HG02588 (cell line): ENCODE measurements around the gene PRSS33.

Experiments
- ATAC-seq: cut with Tn5 transposase; IDR thresholded peaks from one replicate; pipeline ENCODE4 v1.9.1; 2021; ENCODE audit warnings: mild to moderate bottlenecking, moderate library complexity; ENCODE audit not compliant: unreplicated experiment

The PRSS33 gene

GRCh38 chr16:2778630-2778958 is 8.8 kb downstream of the PRSS33 start:
- no peak for ATAC-seq

DNA sequence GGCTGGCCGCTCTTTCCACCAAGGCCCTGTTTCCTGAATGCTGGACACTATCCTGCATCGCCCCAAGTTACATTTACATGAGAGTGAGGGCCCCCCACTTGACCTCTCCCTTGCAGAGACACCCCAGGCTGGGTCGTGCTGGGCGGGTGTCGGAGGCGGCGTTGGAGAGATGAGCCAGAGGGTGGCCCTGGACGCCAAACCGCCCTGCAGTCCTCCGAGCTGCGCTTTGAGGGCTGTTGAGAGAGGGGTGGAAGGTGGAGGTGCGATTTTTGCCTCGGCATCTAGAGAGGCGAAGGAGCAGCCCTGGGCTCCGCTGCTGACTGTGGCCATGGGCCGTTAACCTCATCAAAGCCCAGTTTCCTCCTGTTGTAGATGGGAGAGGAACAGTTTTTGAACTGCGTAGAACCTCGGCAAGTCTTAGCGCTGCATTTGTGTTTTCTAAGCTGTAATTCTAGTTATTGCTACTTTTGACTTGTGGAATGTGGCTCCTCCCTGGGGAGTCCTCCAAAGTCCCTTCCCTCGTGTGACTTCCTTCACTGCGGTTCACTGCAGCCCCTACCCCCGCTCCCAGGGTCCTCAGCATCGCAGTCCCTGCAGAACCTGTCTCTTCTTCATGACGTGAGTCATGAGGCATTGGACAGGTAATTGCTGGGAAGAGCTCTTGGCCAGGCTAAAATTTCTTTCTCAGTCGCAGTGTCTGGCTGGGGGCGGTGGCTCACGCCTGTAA is 9.3 kb downstream of the PRSS33 start:
- no peak for ATAC-seq

- ATAC-seq: peak; percentile 70
Observed at GRCh38 chr16:2777231-2777902, 10.0 kb downstream of the PRSS33 start, which contains the start of gene ELOB. TSS of gene ELOB (minus strand) at chr16:2777280. CDS start at chr16:2777239, 41 bp downstream.

DNA sequence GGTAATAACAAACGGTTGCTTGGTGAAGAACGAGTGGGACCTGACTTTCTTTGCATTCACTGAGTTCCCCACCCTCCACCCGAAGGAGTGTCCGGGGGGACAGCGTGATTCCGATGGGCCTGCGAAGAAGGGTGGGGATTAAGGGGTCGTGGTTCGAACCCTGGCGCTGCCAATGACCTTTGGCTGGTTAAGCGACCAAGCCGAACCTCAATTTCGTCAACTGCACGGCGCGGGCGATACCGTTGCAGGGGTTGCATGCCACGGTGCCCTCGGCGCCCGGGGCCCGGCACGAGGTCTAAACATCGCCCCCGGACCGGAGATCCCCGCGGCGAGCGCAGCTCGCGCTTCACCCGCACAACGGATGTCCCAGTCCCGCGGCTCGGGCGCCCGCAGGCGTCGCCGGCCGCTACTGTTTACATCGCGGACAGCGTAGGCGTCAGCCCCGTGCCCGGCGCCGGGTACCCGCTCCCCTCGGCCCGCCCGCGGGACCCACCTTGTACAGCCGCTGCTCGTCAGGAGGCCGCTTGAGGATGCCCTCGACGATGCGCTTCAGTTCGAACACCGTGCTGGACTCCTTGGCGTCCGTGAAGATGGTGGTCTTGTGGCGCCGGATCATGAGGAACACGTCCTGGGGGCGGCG is 10.7 kb downstream of the PRSS33 start:
- ATAC-seq: peak; percentile 18

DNA sequence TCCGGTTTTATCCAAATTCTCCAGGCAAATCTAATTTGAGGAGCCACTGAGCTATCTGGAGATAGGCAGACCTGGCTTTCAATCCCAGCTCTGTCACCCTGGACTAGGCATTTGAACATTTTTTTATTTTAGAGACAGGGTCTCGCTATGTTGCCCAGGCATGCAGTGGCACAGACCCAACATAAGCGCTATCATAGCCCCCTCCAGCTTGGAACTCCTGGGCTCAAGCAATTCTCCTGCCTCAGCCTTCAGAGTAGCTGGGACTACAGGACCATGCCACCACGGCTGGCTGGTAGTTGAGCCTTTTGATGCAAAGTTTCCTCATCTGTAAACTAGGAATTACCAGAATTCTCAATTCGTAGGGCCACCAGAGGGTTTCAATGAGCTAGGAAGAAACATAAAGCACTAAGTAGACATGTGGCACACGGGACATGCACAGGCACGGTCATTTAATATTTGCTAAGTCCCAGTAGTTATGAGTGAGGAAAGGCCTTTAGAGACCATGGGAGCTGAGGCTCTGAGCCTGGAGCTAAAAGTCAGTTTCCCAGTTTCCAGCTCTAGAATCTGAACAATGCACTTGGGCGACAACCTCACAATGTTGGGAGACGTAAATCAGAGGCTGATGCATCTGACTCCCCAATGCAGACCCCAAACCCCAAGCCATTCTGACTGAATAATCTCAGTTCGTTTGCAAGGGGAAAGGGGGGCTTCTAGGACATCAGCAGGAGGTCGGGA is 11.4 kb downstream of the PRSS33 start:
- no peak for ATAC-seq

- no peak for ATAC-seq
Observed at GRCh38 chr16:2775131-2775716, 12.1 kb downstream of the PRSS33 start.

- ATAC-seq: no peak
Observed at GRCh38 chr16:2774161-2774891, 13.0 kb downstream of the PRSS33 start.

- ATAC-seq: no peak
Observed at GRCh38 chr16:2773188-2773968, 14.0 kb downstream of the PRSS33 start.

DNA sequence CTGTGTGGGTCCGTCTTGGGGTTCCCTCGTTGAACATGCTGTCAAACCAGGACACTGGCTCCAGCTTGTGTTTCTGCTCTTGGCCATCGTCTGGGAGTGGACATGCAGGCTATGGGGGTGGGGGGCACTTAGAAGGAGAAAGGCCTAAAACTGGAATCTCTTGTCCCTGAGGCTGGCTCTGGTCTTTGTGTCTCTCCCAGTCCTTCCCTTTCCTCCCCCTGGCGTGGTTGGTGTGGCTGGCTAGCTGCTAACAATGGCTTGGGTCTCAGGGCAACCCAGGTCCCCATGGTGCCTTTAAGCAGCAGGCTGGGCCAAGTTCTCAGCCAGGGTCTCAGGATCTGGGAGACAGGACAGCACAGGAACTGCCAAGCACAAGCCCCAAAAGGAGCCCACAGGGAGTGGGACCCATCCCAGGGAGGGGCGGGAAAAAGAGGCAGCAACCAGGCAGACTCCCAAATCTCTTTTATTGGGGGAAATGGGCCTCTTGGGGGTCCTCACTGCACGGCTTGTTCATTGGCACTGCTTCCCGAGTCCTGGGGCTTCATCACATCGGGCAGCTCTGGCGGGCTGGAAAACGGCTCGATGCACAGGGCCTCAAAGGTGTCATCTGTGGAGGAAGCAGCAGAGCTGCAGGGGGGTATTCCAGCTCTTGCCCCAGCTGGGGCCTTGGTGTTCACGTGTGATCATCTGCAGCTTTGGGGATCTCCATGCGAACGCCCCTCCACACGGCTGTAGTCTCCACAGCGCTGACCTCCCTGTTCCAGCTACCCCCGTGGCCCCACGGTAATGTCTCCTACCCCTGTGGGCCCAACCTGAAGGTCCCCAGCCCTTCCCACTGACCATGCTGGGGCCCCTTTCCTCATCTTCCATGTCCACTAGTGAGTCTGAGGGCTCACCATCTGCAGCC is 15.6 kb downstream of the PRSS33 start:
- ATAC-seq: no peak

GRCh38 chr16:2770057-2770951 is 17.1 kb downstream of the PRSS33 start:
- no peak for ATAC-seq

GRCh38 chr16:2769675-2770056 is 17.7 kb downstream of the PRSS33 start:
- ATAC-seq: no peak

GRCh38 chr16:2769100-2769529 is 18.2 kb downstream of the PRSS33 start:
- ATAC-seq: no peak

DNA sequence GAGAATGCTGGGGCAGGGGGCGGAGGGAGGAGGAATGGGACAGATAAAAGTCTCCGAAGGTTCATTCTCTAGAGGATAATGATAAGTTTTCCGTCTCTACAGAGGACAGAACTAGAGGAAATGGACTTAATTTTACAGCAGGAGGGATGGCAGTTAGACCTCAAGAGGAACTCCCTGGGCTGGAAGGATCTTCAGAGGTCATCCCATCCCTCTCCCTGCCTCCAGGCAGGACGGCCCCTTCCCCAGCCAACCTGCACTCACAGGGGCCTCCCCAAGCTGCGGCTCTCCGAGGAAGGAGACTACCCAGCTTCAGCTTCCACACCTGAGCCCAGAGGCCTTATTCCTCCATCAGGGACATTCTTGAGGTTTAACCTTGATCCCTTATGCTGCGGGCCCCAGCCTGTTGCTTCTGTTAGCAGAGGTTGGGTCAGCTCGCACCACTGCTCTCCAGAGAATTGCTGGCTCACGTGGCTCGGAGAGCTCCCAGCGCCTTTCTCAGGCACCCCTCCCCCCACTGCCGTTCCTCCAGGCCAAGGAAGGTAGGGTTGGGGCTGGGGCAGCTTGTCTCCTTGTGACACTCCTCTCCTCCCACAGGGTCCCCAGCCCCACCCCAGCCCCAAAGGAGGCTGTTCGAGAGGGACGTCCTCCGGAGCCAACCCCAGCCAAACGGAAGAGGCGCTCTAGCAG is 18.8 kb downstream of the PRSS33 start:
- no peak for ATAC-seq

GRCh38 chr16:2767891-2768290 is 19.5 kb downstream of the PRSS33 start:
- ATAC-seq: no peak

GRCh38 chr16:2767140-2767731 is 20.1 kb downstream of the PRSS33 start:
- no peak for ATAC-seq

- ATAC-seq: no peak
Observed at GRCh38 chr16:2766430-2767139, 20.8 kb downstream of the PRSS33 start.
